ENCODE results near the gene SLC6A11.

The SLC6A11 gene

DNA sequence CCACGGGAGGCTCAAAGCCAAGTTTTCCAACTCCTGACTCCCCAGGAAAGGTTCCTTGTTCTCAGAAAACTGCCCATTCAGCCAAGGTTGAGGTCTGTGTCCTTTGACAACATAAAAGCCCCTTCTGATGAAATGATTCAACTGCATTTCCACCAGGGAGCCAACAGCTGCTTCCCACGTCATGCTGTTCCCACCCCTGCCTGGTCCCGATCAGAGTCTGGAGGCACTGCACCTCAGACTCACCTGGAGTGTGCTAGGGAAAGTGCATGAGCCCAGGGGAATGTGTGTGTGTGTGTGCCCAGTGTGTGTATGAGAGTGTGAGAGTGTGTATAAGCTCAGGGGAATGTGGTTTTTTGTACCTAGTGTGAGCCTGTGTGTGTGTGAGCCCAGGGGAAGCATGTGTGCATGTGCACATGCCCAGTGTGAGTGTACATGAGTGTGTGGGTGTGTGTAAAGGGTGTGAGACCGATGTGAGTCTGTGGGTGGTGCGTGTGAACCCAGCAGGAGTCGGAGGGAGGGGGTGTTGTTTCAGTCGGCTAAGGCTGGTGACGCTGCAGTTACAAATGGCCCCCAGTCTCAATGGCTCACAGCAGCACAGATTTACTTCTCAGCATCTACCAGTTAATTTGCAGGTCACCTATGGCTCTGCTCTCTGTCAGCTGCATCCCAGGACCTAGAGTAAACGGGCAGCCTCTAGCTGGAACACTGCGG lies 156.2 kb downstream of the SLC6A11 start:
- H3K4me3 ChIP-seq (ENCODE audit: severe bottlenecking) = no peak overlapping the region
- no peak overlapping the region for H3K27ac ChIP-seq (ENCODE audit: poor library complexity, severe bottlenecking)
- H3K27me3 ChIP-seq (ENCODE audit: insufficient read depth, poor library complexity, severe bottlenecking) = no peaks in the 10 kb centered on the region
- TF ChIP-seq, protein P1, sequence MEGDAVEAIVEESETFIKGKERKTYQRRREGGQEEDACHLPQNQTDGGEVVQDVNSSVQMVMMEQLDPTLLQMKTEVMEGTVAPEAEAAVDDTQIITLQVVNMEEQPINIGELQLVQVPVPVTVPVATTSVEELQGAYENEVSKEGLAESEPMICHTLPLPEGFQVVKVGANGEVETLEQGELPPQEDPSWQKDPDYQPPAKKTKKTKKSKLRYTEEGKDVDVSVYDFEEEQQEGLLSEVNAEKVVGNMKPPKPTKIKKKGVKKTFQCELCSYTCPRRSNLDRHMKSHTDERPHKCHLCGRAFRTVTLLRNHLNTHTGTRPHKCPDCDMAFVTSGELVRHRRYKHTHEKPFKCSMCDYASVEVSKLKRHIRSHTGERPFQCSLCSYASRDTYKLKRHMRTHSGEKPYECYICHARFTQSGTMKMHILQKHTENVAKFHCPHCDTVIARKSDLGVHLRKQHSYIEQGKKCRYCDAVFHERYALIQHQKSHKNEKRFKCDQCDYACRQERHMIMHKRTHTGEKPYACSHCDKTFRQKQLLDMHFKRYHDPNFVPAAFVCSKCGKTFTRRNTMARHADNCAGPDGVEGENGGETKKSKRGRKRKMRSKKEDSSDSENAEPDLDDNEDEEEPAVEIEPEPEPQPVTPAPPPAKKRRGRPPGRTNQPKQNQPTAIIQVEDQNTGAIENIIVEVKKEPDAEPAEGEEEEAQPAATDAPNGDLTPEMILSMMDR (IDR thresholded peaks at IDR 0.05; ENCODE audit: poor library complexity, severe bottlenecking) = no peak
- no peaks in the 10 kb centered on the region for H3K4me1 ChIP-seq (ENCODE audit: insufficient read depth, poor library complexity, severe bottlenecking)
- DNase-seq (ENCODE audit: low spot score) (no peak), ATAC-seq (ENCODE audit: low read depth) (no peak)
- no peaks in the 10 kb centered on the region for H3K36me3 ChIP-seq (ENCODE audit: low read depth)
- no peaks in the 10 kb centered on the region for H3K9me3 ChIP-seq (ENCODE audit: severe bottlenecking)

- no peaks in the 10 kb centered on the region for H3K27me3 ChIP-seq (ENCODE audit: insufficient read depth, poor library complexity, severe bottlenecking)
- H3K9me3 ChIP-seq (ENCODE audit: severe bottlenecking) = no peaks in the 10 kb centered on the region
- no peaks in the 10 kb centered on the region for H3K4me1 ChIP-seq (ENCODE audit: insufficient read depth, poor library complexity, severe bottlenecking)
- no peak overlapping the region for H3K27ac ChIP-seq (ENCODE audit: poor library complexity, severe bottlenecking)
- TF ChIP-seq, protein P1 (IDR thresholded peaks at IDR 0.05; ENCODE audit: poor library complexity, severe bottlenecking) = no peak
- ATAC-seq (ENCODE audit: low read depth) = no peak
- no peak overlapping the region for H3K4me3 ChIP-seq (ENCODE audit: severe bottlenecking)
- no peaks in the 10 kb centered on the region for H3K36me3 ChIP-seq (ENCODE audit: low read depth)
- DNase-seq (ENCODE audit: low spot score) = no peak
These were observed 157.1 kb downstream of the SLC6A11 start for GRCh38 chr3:10973046-10973595.

DNA sequence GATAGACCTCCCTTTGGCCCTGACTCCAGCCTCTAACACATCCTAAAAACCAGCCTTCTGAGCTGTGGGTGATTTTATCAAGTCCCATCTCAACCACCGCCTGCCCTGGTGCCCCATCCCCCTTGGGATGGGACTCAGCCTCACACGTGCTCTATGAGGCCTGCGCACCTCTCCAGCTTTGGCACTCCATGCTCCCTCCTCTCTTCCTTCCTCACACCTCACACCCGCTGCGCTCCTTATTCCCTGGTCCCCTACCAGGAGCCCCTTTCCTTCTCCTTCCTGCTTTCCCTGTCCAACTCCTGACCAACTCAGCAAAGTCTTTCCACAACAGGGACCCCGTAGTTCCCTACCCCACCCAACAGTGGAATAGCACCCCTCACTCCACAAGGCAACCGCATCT lies 158.1 kb downstream of the SLC6A11 start:
- no peak overlapping the region for H3K4me3 ChIP-seq (ENCODE audit: severe bottlenecking)
- H3K27ac ChIP-seq (ENCODE audit: poor library complexity, severe bottlenecking) = no peak overlapping the region
- H3K9me3 ChIP-seq (ENCODE audit: severe bottlenecking) = no peaks in the 10 kb centered on the region
- TF ChIP-seq, protein P1 (IDR thresholded peaks at IDR 0.05; ENCODE audit: poor library complexity, severe bottlenecking) = no peak
- DNase-seq (ENCODE audit: low spot score) = no peak
- no peaks in the 10 kb centered on the region for H3K4me1 ChIP-seq (ENCODE audit: insufficient read depth, poor library complexity, severe bottlenecking)
- no peaks in the 10 kb centered on the region for H3K27me3 ChIP-seq (ENCODE audit: insufficient read depth, poor library complexity, severe bottlenecking)
- H3K36me3 ChIP-seq (ENCODE audit: low read depth) = no peaks in the 10 kb centered on the region
- no peak for ATAC-seq (ENCODE audit: low read depth)

DNA sequence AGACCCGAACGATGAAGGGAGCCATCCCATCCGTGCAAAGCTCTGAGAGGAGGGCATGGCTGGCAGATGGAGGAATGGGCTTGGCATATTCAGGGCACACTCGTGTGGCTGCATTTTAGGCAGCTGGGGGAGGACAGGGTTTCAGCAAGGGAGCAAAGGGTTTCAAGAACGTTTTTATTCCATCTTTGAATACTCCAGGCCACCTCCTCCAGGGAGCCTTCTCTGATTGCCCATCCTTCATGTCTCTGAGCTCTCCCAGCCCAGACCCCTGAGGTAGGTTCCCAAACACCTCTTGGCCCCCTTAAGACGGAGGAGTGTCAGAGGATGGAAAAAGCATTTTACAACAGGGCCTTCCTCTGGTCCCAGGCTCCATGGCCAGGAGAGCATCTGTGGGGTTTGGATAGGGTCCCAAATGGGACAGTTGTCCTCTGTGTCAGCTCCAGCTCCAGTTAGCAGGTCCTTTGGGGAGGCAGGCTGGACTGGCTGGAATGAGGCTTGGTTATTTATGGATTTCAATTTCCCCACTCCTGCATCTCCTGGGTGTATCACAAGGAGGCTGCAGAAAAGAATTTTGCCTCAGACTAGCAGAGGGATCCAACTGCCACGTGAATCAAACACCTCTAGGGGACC lies 158.8 kb downstream of the SLC6A11 start:
- H3K27me3 ChIP-seq (ENCODE audit: insufficient read depth, poor library complexity, severe bottlenecking) = no peaks in the 10 kb centered on the region
- no peaks in the 10 kb centered on the region for H3K9me3 ChIP-seq (ENCODE audit: severe bottlenecking)
- ATAC-seq (ENCODE audit: low read depth) = no peak
- H3K27ac ChIP-seq (ENCODE audit: poor library complexity, severe bottlenecking) = no peak overlapping the region
- H3K36me3 ChIP-seq (ENCODE audit: low read depth) = no peaks in the 10 kb centered on the region
- no peak overlapping the region for H3K4me3 ChIP-seq (ENCODE audit: severe bottlenecking)
- H3K4me1 ChIP-seq (ENCODE audit: insufficient read depth, poor library complexity, severe bottlenecking) = no peaks in the 10 kb centered on the region
- DNase-seq (ENCODE audit: low spot score) = no peak
- TF ChIP-seq, protein P1 (IDR thresholded peaks at IDR 0.05; ENCODE audit: poor library complexity, severe bottlenecking) = no peak

Data from RWPE2 (cell line).